NB4 (cell line): ENCODE results near the gene COX10.

Source experiments
- CTCF ChIP-seq: IDR thresholded peaks from one replicate; pipeline ENCODE4 v1.5.1; 2012; ENCODE audit warnings: low read depth, low read length
- MYC ChIP-seq: IDR thresholded peaks from 2 replicates; pipeline ENCODE4 v1.6.1; 2011; ENCODE audit warnings: low read depth, low read length
- POLR2A ChIP-seq: IDR thresholded peaks from 2 replicates; pipeline ENCODE4 v1.6.1; 2011; ENCODE audit warnings: mild to moderate bottlenecking; ENCODE audit not compliant: insufficient read length; ENCODE audit errors: extremely low read depth
- TF ChIP-seq, protein P1 (sequence below): IDR thresholded peaks from 2 replicates; pipeline ENCODE4 v1.6.1; 2011; ENCODE audit warnings: low read depth, low read length

DNA sequence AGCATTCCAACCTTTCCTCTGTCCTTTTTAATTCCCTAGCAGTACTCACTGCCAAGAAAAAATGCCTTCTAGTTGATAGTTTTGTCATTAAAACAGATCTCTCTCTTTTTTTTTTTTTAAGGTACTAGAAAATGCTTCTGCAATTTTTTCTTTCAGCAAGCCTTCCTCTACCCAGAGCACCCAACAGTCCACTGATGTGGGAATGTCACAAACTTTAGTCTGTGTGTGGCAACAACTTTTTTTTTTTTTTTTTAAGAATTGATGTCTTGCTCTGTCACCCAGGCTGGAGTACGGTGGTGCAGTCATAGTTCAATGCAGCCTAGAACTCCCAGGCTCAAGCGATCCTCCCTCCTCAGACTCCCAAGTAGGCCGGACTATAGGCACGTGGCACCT is 132.7 kb downstream of the COX10 start:
- TF ChIP-seq CTCF (no peak), POLR2A (no peak), MYC (no peak)
- TF ChIP-seq, protein P1, sequence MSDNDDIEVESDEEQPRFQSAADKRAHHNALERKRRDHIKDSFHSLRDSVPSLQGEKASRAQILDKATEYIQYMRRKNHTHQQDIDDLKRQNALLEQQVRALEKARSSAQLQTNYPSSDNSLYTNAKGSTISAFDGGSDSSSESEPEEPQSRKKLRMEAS = no peak
